Measurements from ENCODE around the gene FCN1.

The FCN1 gene

GRCh38 chr9:134938346-134939079 lies 20.8 kb upstream of the FCN1 start:
- no peaks in the 10 kb centered on the region for H3K36me3 ChIP-seq (ENCODE audit: control insufficient read depth in 5 of 5, insufficient read depth in 5 of 5, low read length in 5 of 5)
- H3K27me3 ChIP-seq (ENCODE audit: control insufficient read depth in 5 of 5, insufficient read depth in 4 of 5, low read length in 5 of 5) = peaks cover 0 to 18% (median 6%) of the 10 kb centered on the region in 5 donors
- no peaks in the 10 kb centered on the region for H3K9me3 ChIP-seq (ENCODE audit: control insufficient read depth in 5 of 5, low read length in 5 of 5)
- peaks cover 5 to 58% (median 23%) of the 10 kb centered on the region in 5 donors for H3K4me1 ChIP-seq (ENCODE audit: control insufficient read depth in 5 of 5, insufficient read depth in 5 of 5, low read length in 5 of 5)
- no peak overlapping the region for H3K4me3 ChIP-seq (ENCODE audit: low read depth in 1 of 5, low read length in 5 of 5)
- no peak overlapping the region for H3K9ac ChIP-seq (ENCODE audit: low read length in 5 of 5)
- H3K27ac ChIP-seq (ENCODE audit: low read depth, low read length) = no peak overlapping the region

GRCh38 chr9:134937566-134938345 lies 20.0 kb upstream of the FCN1 start:
- H3K27ac ChIP-seq (ENCODE audit: low read depth, low read length) = no peak overlapping the region
- peaks cover 3 to 58% (median 15%) of the 10 kb centered on the region in 5 donors for H3K4me1 ChIP-seq (ENCODE audit: control insufficient read depth in 5 of 5, insufficient read depth in 5 of 5, low read length in 5 of 5)
- no peak overlapping the region for H3K4me3 ChIP-seq (ENCODE audit: low read depth in 1 of 5, low read length in 5 of 5)
- H3K36me3 ChIP-seq (ENCODE audit: control insufficient read depth in 5 of 5, insufficient read depth in 5 of 5, low read length in 5 of 5) = no peaks in the 10 kb centered on the region
- H3K27me3 ChIP-seq (ENCODE audit: control insufficient read depth in 5 of 5, insufficient read depth in 4 of 5, low read length in 5 of 5) = peaks cover 0 to 17% (median 6%) of the 10 kb centered on the region in 5 donors
- H3K9me3 ChIP-seq (ENCODE audit: control insufficient read depth in 5 of 5, low read length in 5 of 5) = no peaks in the 10 kb centered on the region
- no peak overlapping the region for H3K9ac ChIP-seq (ENCODE audit: low read length in 5 of 5)

- no peak overlapping the region for H3K4me3 ChIP-seq (ENCODE audit: low read depth in 1 of 5, low read length in 5 of 5)
- H3K27me3 ChIP-seq (ENCODE audit: control insufficient read depth in 5 of 5, insufficient read depth in 4 of 5, low read length in 5 of 5) = peaks cover 0 to 16% (median 6%) of the 10 kb centered on the region in 5 donors
- peaks cover 1 to 54% (median 9%) of the 10 kb centered on the region in 5 donors for H3K4me1 ChIP-seq (ENCODE audit: control insufficient read depth in 5 of 5, insufficient read depth in 5 of 5, low read length in 5 of 5)
- no peaks in the 10 kb centered on the region for H3K9me3 ChIP-seq (ENCODE audit: control insufficient read depth in 5 of 5, low read length in 5 of 5)
- H3K36me3 ChIP-seq (ENCODE audit: control insufficient read depth in 5 of 5, insufficient read depth in 5 of 5, low read length in 5 of 5) = no peaks in the 10 kb centered on the region
- no peak overlapping the region for H3K9ac ChIP-seq (ENCODE audit: low read length in 5 of 5)
- no peak overlapping the region for H3K27ac ChIP-seq (ENCODE audit: low read depth, low read length)
Observed at GRCh38 chr9:134937164-134937555, 19.4 kb upstream of the FCN1 start.

- H3K9ac ChIP-seq (ENCODE audit: low read length in 5 of 5) = no peak overlapping the region
- H3K4me3 ChIP-seq (ENCODE audit: low read depth in 1 of 5, low read length in 5 of 5) = no peak overlapping the region
- H3K4me1 ChIP-seq (ENCODE audit: control insufficient read depth in 5 of 5, insufficient read depth in 5 of 5, low read length in 5 of 5) = peaks cover 0 to 50% (median 5%) of the 10 kb centered on the region in 5 donors
- H3K36me3 ChIP-seq (ENCODE audit: control insufficient read depth in 5 of 5, insufficient read depth in 5 of 5, low read length in 5 of 5) = no peaks in the 10 kb centered on the region
- no peak overlapping the region for H3K27ac ChIP-seq (ENCODE audit: low read depth, low read length)
- peaks cover 0 to 14% (median 6%) of the 10 kb centered on the region in 5 donors for H3K27me3 ChIP-seq (ENCODE audit: control insufficient read depth in 5 of 5, insufficient read depth in 4 of 5, low read length in 5 of 5)
- no peaks in the 10 kb centered on the region for H3K9me3 ChIP-seq (ENCODE audit: control insufficient read depth in 5 of 5, low read length in 5 of 5)
Observed at GRCh38 chr9:134936346-134937163, 18.8 kb upstream of the FCN1 start.

GRCh38 chr9:134935701-134936345 lies 18.1 kb upstream of the FCN1 start:
- Histone ChIP-seq H3K36me3 (ENCODE audit: control insufficient read depth in 5 of 5, insufficient read depth in 5 of 5, low read length in 5 of 5) (no peaks in the 10 kb centered on the region), H3K27ac (ENCODE audit: low read depth, low read length) (no peak overlapping the region), H3K27me3 (ENCODE audit: control insufficient read depth in 5 of 5, insufficient read depth in 4 of 5, low read length in 5 of 5) (peaks cover 0 to 14% (median 6%) of the 10 kb centered on the region in 5 donors), H3K9ac (ENCODE audit: low read length in 5 of 5) (no peak overlapping the region), H3K9me3 (ENCODE audit: control insufficient read depth in 5 of 5, low read length in 5 of 5) (no peaks in the 10 kb centered on the region), H3K4me3 (ENCODE audit: low read depth in 1 of 5, low read length in 5 of 5) (no peak overlapping the region), H3K4me1 (ENCODE audit: control insufficient read depth in 5 of 5, insufficient read depth in 5 of 5, low read length in 5 of 5) (peaks cover 0 to 50% (median 5%) of the 10 kb centered on the region in 5 donors)

- no peaks in the 10 kb centered on the region for H3K36me3 ChIP-seq (ENCODE audit: control insufficient read depth in 5 of 5, insufficient read depth in 5 of 5, low read length in 5 of 5)
- H3K4me1 ChIP-seq (ENCODE audit: control insufficient read depth in 5 of 5, insufficient read depth in 5 of 5, low read length in 5 of 5) = peaks cover 0 to 52% (median 5%) of the 10 kb centered on the region in 5 donors
- H3K4me3 ChIP-seq (ENCODE audit: low read depth in 1 of 5, low read length in 5 of 5) = no peak overlapping the region
- no peak overlapping the region for H3K9ac ChIP-seq (ENCODE audit: low read length in 5 of 5)
- H3K27ac ChIP-seq (ENCODE audit: low read depth, low read length) = no peak overlapping the region
- no peaks in the 10 kb centered on the region for H3K9me3 ChIP-seq (ENCODE audit: control insufficient read depth in 5 of 5, low read length in 5 of 5)
- peaks cover 0 to 14% (median 8%) of the 10 kb centered on the region in 5 donors for H3K27me3 ChIP-seq (ENCODE audit: control insufficient read depth in 5 of 5, insufficient read depth in 4 of 5, low read length in 5 of 5)
Observed at GRCh38 chr9:134935056-134935640, 17.4 kb upstream of the FCN1 start.

GRCh38 chr9:134933076-134933659 lies 15.5 kb upstream of the FCN1 start:
- Histone ChIP-seq H3K9me3 (ENCODE audit: control insufficient read depth in 5 of 5, low read length in 5 of 5) (no peaks in the 10 kb centered on the region), H3K27ac (ENCODE audit: low read depth, low read length) (no peak overlapping the region), H3K27me3 (ENCODE audit: control insufficient read depth in 5 of 5, insufficient read depth in 4 of 5, low read length in 5 of 5) (peaks cover 0 to 15% (median 6%) of the 10 kb centered on the region in 5 donors), H3K4me1 (ENCODE audit: control insufficient read depth in 5 of 5, insufficient read depth in 5 of 5, low read length in 5 of 5) (peaks cover 0 to 70% (median 18%) of the 10 kb centered on the region in 5 donors), H3K4me3 (ENCODE audit: low read depth in 1 of 5, low read length in 5 of 5) (no peak overlapping the region), H3K9ac (ENCODE audit: low read length in 5 of 5) (no peak overlapping the region), H3K36me3 (ENCODE audit: control insufficient read depth in 5 of 5, insufficient read depth in 5 of 5, low read length in 5 of 5) (no peaks in the 10 kb centered on the region)

DNA sequence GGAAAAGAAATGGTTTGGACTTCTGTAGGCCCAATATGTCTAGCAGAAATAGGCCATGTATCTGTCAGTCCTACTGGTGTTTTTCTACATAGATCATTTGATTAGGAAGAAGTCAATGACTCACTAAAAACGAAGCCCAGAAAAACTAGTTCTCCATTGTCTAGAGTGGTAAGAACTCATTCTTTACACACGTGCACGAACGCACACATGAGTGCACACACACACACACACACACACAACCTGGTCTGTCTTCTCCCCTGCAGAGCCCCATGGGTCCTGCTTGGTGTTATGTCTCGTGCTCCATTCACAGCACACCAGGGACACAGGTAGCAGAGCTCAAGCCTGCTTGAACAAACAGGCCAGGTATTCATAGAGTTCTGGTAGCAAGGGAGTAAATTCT lies 14.9 kb upstream of the FCN1 start:
- Histone ChIP-seq H3K9ac (ENCODE audit: low read length in 5 of 5) (no peak overlapping the region), H3K27ac (ENCODE audit: low read depth, low read length) (no peak overlapping the region), H3K9me3 (ENCODE audit: control insufficient read depth in 5 of 5, low read length in 5 of 5) (no peaks in the 10 kb centered on the region), H3K4me1 (ENCODE audit: control insufficient read depth in 5 of 5, insufficient read depth in 5 of 5, low read length in 5 of 5) (peaks cover 0 to 66% (median 18%) of the 10 kb centered on the region in 5 donors), H3K36me3 (ENCODE audit: control insufficient read depth in 5 of 5, insufficient read depth in 5 of 5, low read length in 5 of 5) (no peaks in the 10 kb centered on the region), H3K27me3 (ENCODE audit: control insufficient read depth in 5 of 5, insufficient read depth in 4 of 5, low read length in 5 of 5) (peaks cover 0 to 13% (median 6%) of the 10 kb centered on the region in 5 donors), H3K4me3 (ENCODE audit: low read depth in 1 of 5, low read length in 5 of 5) (no peak overlapping the region)

DNA sequence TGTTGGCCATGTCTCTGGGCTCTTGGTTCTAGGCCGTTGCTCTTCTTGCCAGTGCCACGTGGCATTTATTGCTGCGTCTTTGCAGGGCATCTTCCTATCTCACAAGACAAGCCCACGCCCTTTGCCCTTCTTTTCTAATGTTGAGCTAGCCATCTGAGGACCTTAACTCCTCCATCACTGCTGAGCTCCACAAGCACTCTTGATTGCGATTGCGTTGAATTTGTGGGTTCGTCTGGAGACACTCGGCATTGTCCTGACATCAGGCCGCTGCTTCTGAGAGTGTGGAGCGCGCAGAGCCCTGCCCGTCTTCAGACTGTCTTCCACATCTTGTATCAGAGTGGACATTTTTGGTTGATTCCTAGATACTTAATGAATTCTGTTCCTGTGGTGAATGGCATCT lies 14.5 kb upstream of the FCN1 start:
- H3K27me3 ChIP-seq (ENCODE audit: control insufficient read depth in 5 of 5, insufficient read depth in 4 of 5, low read length in 5 of 5) = peaks cover 0 to 13% (median 6%) of the 10 kb centered on the region in 5 donors
- no peak overlapping the region for H3K27ac ChIP-seq (ENCODE audit: low read depth, low read length)
- no peaks in the 10 kb centered on the region for H3K36me3 ChIP-seq (ENCODE audit: control insufficient read depth in 5 of 5, insufficient read depth in 5 of 5, low read length in 5 of 5)
- no peaks in the 10 kb centered on the region for H3K9me3 ChIP-seq (ENCODE audit: control insufficient read depth in 5 of 5, low read length in 5 of 5)
- H3K4me3 ChIP-seq (ENCODE audit: low read depth in 1 of 5, low read length in 5 of 5) = no peak overlapping the region
- H3K9ac ChIP-seq (ENCODE audit: low read length in 5 of 5) = no peak overlapping the region
- peaks cover 0 to 62% (median 18%) of the 10 kb centered on the region in 5 donors for H3K4me1 ChIP-seq (ENCODE audit: control insufficient read depth in 5 of 5, insufficient read depth in 5 of 5, low read length in 5 of 5)
